Naive thymus-derived CD4-positive, alpha-beta T cell (primary cell): Measurements from ENCODE around the gene CXCL3. TPM values are rescaled to one million over a fixed set of nuclear protein-coding genes. Genes with fewer than 3 reads are reported as not detected.

ENCODE experiments used
- ATAC-seq: fragments of 150-1000 bp; cut with Tn5 transposase; 2 replicates; pipeline ENCODE4 v1.10.0; 2021; ENCODE audit warnings: mild to moderate bottlenecking, moderate library complexity
- CTCF ChIA-PET: fragments of 350-600 bp; sonication (Branson Sonifier 250); formaldehyde crosslinking; loops from one replicate; lab custom pipeline; 2021; ENCODE audit warnings: antibody characterized with exemption; lab: Charles Lee
- POLR2A ChIA-PET: fragments of 350-600 bp; sonication (Branson Sonifier 250); formaldehyde crosslinking; loops from one replicate; lab custom pipeline; 2021; ENCODE audit warnings: antibody characterized with exemption, inconsistent platforms; lab: Charles Lee
- DNase-seq, 9 donors: peaks; one replicate each; pipeline versions ENCODE4 v3.0.0 to v3.0.0-alpha.2; 2020 to 2022; ENCODE audit warnings: mixed read lengths in 1 of 9
- H3K27ac ChIP-seq: one replicate; pipeline ENCODE4 v1.7.0; 2013; ENCODE audit warnings: mild to moderate bottlenecking, low read depth, low read length, moderate library complexity
- H3K27me3 ChIP-seq, 2 donors: one replicate each; pipeline ENCODE4 v1.7.0; 2013; ENCODE audit warnings: low read length in 2 of 2, mild to moderate bottlenecking in 2 of 2, moderate library complexity in 2 of 2; ENCODE audit not compliant: control insufficient read depth in 2 of 2, insufficient read depth in 2 of 2
- H3K36me3 ChIP-seq, 3 experiments: 1 replicate in 2 of 3; 2 replicates in 1 of 3; pipeline ENCODE4 v1.7.0; 2013; ENCODE audit warnings: low read length in 3 of 3, mild to moderate bottlenecking in 3 of 3, moderate library complexity in 1 of 3; ENCODE audit not compliant: insufficient read depth in 3 of 3, control insufficient read depth in 2 of 3
- H3K4me1 ChIP-seq, 2 donors: one replicate each; pipeline ENCODE4 v1.7.0; 2013; ENCODE audit warnings: low read length in 2 of 2, mild to moderate bottlenecking in 2 of 2, moderate library complexity in 1 of 2; ENCODE audit not compliant: control insufficient read depth in 2 of 2, insufficient read depth in 2 of 2
- H3K4me3 ChIP-seq: 2 replicates; pipeline ENCODE4 v1.7.0; 2013; ENCODE audit warnings: mild to moderate bottlenecking, low read length
- H3K9me3 ChIP-seq, 3 experiments: 1 replicate in 2 of 3; 2 replicates in 1 of 3; pipeline ENCODE4 v1.7.0; 2013; ENCODE audit warnings: low read length in 3 of 3; ENCODE audit not compliant: control insufficient read depth in 2 of 3
- H3K27ac Mint-ChIP-seq, 9 donors: one replicate each; pipeline ENCODE4 v1.8.0; 2020 to 2022; ENCODE audit warnings: mixed read lengths in 9 of 9, mild to moderate bottlenecking in 8 of 9, moderate library complexity in 5 of 9, inconsistent platforms in 2 of 9
- H3K27me3 Mint-ChIP-seq, 5 donors: one replicate each; pipeline ENCODE4 v1.8.0; 2021 to 2022; ENCODE audit warnings: mixed read lengths in 5 of 5, mild to moderate bottlenecking in 1 of 5
- H3K36me3 Mint-ChIP-seq, 5 donors: one replicate each; pipeline ENCODE4 v1.8.0; 2020 to 2022; ENCODE audit warnings: mixed read lengths in 5 of 5, mild to moderate bottlenecking in 3 of 5, inconsistent platforms in 1 of 5
- H3K4me1 Mint-ChIP-seq, 7 donors: one replicate each; pipeline ENCODE4 v1.8.0; 2020 to 2022; ENCODE audit warnings: mixed read lengths in 7 of 7, mild to moderate bottlenecking in 3 of 7, inconsistent platforms in 1 of 7
- H3K4me3 Mint-ChIP-seq, 10 donors: one replicate each; pipeline ENCODE4 v1.8.0; 2020 to 2022; ENCODE audit warnings: mild to moderate bottlenecking in 10 of 10, mixed read lengths in 10 of 10, moderate library complexity in 6 of 10, inconsistent platforms in 2 of 10
- H3K9me3 Mint-ChIP-seq, 11 donors: one replicate each; pipeline ENCODE4 v1.8.0; 2020 to 2022; ENCODE audit warnings: mixed read lengths in 11 of 11, mild to moderate bottlenecking in 4 of 11, inconsistent platforms in 1 of 11, moderate library complexity in 1 of 11
- intact Hi-C, 2 donors: fragments of 100-400 bp; cut with micrococcal nuclease; formaldehyde crosslinking; loops; one replicate each; pipeline ENCODE4 v1.15.1; 2023
- polyA plus RNA-seq, 2 donors: library from polyadenylated mRNA; unstranded; fragments of 300-500 nt; fragmentation: Illumina TruSeq; gene quantifications; one replicate each; pipeline ENCODE4 v1.2.3, GENCODE V29; 2021
- total RNA-seq, 6 experiments: library from RNA in 5 of 6; stranded (reverse) in 5 of 6; gene quantifications; 1 replicate in 5 of 6; 2 replicates in 1 of 6; pipeline ENCODE4 v1.2.3 and lab custom pipeline; 2021 to 2026

The CXCL3 gene
- total RNA-seq, result 10 to 100 TPM in 1 of 5 experiments, 1 to 10 TPM in 1, under 1 TPM in 1, not detected in 2; 0.92 to 15.3 (median 3.0) TPM
- not detected for polyA plus RNA-seq
- total RNA-seq (lab: John Stamatoyannopoulos, UW), result not detected

DNA sequence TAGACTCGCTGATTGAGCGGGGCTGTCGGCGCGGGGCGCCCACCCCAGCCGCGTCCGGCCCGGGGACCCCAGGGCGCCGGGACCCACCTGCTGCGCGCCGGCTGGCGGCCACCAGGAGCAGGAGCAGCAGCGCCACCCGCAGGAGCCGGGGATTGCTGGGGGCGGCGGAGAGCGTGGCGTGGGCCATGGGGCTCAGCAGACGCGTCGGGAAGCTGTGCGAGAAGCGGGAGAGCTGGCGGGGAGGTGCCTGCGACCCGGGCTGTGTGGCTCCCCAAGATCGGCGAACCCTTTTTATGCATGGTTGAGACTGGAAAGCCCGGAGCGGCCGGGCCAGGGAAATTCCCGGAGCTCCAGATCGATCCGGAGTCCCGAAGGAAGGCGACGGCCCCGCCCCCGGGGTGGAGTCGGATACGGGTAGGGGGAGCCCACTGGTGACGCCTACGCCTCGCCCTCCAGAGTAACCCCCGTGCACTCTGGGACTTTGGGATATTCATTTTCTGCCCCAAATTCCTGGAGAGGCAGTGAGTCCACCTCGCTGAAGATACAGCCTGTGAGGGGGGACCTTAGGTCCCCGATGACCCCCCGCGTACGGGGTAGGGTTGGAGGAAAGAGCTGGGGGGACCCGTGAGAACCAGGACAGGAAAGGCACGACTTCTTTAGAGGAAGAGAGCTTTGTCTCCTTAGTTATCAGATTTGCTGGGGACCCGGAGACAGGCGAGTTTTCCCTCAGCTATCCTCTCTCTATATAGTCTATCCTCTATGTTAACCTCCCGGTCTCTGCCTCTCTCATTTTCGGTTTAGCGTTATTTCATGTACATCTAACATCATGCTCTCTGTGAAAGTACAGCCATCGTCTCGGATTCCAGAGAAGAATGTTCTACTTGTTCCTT is at the start of gene CXCL3:
CXCL3 (minus strand) TSS at position 265 of the 890 bp plus-strand sequence; CDS start at position 187, 78 bp downstream.
- ATAC-seq (peak; percentile 70), DNase-seq (peak in 4 of 9 donors; percentile 7 to 24 (median 16))
- H3K4me3 Mint-ChIP-seq, result peak within 1 kb of the TSS; percentile 66 to 90 (median 84)
- H3K9me3 Mint-ChIP-seq, result no peaks in the 10 kb centered on the region
- peak within 1 kb of the TSS in 1 of 9 donors; percentile 76 for H3K27ac Mint-ChIP-seq
- H3K27me3 ChIP-seq, result peaks cover 0 to 7% of the 10 kb centered on the region in 2 donors
- ChIA-PET CTCF (no interaction called here), POLR2A (no interaction called here)
- peaks cover 8 to 20% (median 16%) of the 10 kb centered on the region in 7 donors for H3K4me1 Mint-ChIP-seq
- peak within 1 kb of the TSS; percentile 54 for H3K4me3 ChIP-seq
- peaks cover 58 to 67% (median 65%) of the 10 kb centered on the region in 5 donors for H3K27me3 Mint-ChIP-seq
- H3K36me3 ChIP-seq, result no peaks in the 10 kb centered on the region
- H3K27ac ChIP-seq, result no peak within 1 kb of the TSS
- no peaks in the 10 kb centered on the region for H3K36me3 Mint-ChIP-seq
- H3K9me3 ChIP-seq, result no peaks in the 10 kb centered on the region
- intact Hi-C loops, result no loop called here
- H3K4me1 ChIP-seq, result no peaks in the 10 kb centered on the region

DNA sequence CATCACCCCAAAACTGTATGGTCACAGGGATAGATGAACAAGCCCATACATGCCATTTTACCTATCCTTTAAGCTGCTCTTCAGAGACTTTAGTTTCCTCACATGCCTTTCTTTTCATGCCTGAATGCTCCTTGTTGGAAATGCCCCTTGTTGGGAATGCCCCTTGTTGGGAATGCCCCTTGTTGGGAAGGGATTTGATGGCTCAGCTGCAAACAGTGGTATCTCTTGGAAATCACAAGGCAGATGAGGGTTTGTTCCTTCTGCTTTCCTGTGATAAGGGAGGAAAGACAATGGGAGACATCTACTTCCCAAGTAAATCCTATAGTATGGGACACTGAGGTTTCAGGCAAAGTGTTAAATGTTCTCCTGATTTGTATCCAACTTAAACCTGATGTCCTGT is 49.0 kb upstream of the CXCL3 start:
- Mint-ChIP-seq H3K36me3 (no peaks in the 10 kb centered on the region), H3K27ac (no peak overlapping the region), H3K27me3 (peaks cover 0 to 18% (median 12%) of the 10 kb centered on the region in 5 donors), H3K9me3 (peaks cover 0 to 2% (median 0%) of the 10 kb centered on the region in 11 donors), H3K4me3 (no peak overlapping the region), H3K4me1 (peaks cover 0 to 4% (median 0%) of the 10 kb centered on the region in 7 donors)
- Histone ChIP-seq H3K4me1 (no peaks in the 10 kb centered on the region), H3K36me3 (no peaks in the 10 kb centered on the region), H3K9me3 (no peaks in the 10 kb centered on the region), H3K27ac (no peak overlapping the region), H3K4me3 (no peak overlapping the region), H3K27me3 (no peaks in the 10 kb centered on the region)
- DNase-seq, result no peak
- intact Hi-C loops, result no loop called here
- ChIA-PET CTCF (no interaction called here), POLR2A (no interaction called here)
- ATAC-seq, result no peak

DNA sequence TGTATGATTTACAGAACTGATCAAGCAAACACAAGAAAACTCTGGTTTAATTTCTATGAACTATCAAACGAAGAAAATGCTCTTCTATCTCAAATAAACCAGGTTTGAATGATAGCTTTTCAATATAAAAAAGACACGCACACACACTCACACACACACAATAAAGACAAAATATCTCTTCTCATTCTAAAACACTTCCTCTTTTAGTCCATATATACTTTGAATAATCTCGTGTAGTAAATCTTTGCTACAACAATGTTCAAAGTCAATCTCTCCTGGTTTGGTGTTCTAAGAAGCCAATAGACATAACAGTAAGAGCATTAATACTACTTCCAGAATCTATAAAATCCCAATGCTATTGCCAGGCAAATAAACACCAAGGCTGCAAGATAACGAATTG is 47.2 kb upstream of the CXCL3 start:
- POLR2A ChIA-PET, result no interaction called here
- no peaks in the 10 kb centered on the region for H3K27me3 ChIP-seq
- Mint-ChIP-seq H3K4me1 (peaks cover 0 to 4% (median 0%) of the 10 kb centered on the region in 7 donors), H3K4me3 (no peak overlapping the region), H3K9me3 (peaks cover 0 to 5% (median 0%) of the 10 kb centered on the region in 11 donors), H3K27ac (no peak overlapping the region), H3K27me3 (peaks cover 0 to 13% (median 12%) of the 10 kb centered on the region in 5 donors), H3K36me3 (no peaks in the 10 kb centered on the region)
- no peaks in the 10 kb centered on the region for H3K9me3 ChIP-seq
- CTCF ChIA-PET, result interaction anchor here (0.6 kb wide), 1 partner anchor 35 kb away, joined by 5 read pairs; no protein-coding TSS in a partner anchor
- no peak overlapping the region for H3K4me3 ChIP-seq
- H3K4me1 ChIP-seq, result no peaks in the 10 kb centered on the region
- H3K36me3 ChIP-seq, result no peaks in the 10 kb centered on the region
- no peak overlapping the region for H3K27ac ChIP-seq
- intact Hi-C loops, result no loop called here
- no peak for ATAC-seq
- DNase-seq, result no peak

DNA sequence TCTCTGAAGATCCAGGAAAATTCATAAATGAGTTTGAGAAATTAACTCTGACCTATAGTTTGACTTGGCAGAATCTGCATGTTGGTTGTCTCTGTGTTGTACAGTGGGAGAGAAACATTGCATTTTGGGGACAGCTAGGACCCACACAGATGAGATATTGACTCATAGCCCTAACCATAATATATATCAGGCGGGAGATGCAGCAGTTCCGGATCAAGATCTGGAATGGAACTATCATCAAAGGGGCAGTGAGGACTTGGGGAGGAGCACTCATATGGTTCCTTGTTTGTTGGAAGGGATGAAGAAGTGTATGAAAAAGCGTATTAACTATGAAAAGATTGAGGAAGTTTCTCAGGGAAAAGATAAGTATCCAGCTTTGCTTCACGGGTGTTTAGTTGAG is 46.5 kb upstream of the CXCL3 start:
- Mint-ChIP-seq H3K36me3 (no peaks in the 10 kb centered on the region), H3K27me3 (peaks cover 0 to 13% (median 12%) of the 10 kb centered on the region in 5 donors), H3K4me3 (no peak overlapping the region), H3K4me1 (peaks cover 0 to 4% (median 0%) of the 10 kb centered on the region in 7 donors), H3K9me3 (peaks cover 0 to 5% (median 0%) of the 10 kb centered on the region in 11 donors), H3K27ac (peak overlapping the region in 1 of 9 donors; percentile 2)
- Histone ChIP-seq H3K4me1 (no peaks in the 10 kb centered on the region), H3K27ac (no peak overlapping the region), H3K36me3 (no peaks in the 10 kb centered on the region), H3K27me3 (no peaks in the 10 kb centered on the region), H3K4me3 (no peak overlapping the region), H3K9me3 (no peaks in the 10 kb centered on the region)
- ATAC-seq (no peak), DNase-seq (no peak)
- intact Hi-C loops, result no loop called here
- ChIA-PET POLR2A (no interaction called here), CTCF (interaction anchor here (0.6 kb wide), 1 partner anchor 34 kb away, joined by 5 read pairs; no protein-coding TSS in a partner anchor)

DNA sequence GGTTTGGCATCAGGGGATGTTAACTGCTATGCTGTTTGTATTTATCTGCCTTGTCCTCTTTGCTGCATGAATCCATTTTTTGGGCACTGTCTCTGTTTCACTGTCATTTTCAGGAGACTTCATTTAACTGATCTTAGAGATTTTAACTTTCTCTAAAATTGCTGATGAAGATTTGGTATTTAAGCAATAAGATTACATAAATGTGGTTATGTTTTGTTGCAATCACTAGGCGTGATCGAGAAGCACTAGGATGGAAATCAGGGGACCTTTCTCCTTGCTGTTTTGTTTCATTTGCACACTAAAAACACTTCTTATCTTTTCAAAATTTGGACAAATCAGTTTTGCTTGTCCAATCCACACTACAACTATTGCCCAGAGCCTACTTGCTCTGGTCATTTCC is 45.1 kb upstream of the CXCL3 start:
- H3K27me3 Mint-ChIP-seq, result peaks cover 0 to 19% (median 12%) of the 10 kb centered on the region in 5 donors
- H3K36me3 ChIP-seq, result no peaks in the 10 kb centered on the region
- H3K27me3 ChIP-seq, result no peaks in the 10 kb centered on the region
- no peak overlapping the region for H3K4me3 Mint-ChIP-seq
- ChIA-PET POLR2A (no interaction called here), CTCF (no interaction called here)
- intact Hi-C loops, result no loop called here
- no peaks in the 10 kb centered on the region for H3K36me3 Mint-ChIP-seq
- peaks cover 0 to 5% (median 0%) of the 10 kb centered on the region in 11 donors for H3K9me3 Mint-ChIP-seq
- H3K4me1 Mint-ChIP-seq, result peaks cover 0 to 5% (median 0%) of the 10 kb centered on the region in 7 donors
- H3K4me3 ChIP-seq, result no peak overlapping the region
- no peak overlapping the region for H3K27ac ChIP-seq
- H3K4me1 ChIP-seq, result no peaks in the 10 kb centered on the region
- ATAC-seq (no peak), DNase-seq (no peak)
- no peak overlapping the region for H3K27ac Mint-ChIP-seq
- no peaks in the 10 kb centered on the region for H3K9me3 ChIP-seq

DNA sequence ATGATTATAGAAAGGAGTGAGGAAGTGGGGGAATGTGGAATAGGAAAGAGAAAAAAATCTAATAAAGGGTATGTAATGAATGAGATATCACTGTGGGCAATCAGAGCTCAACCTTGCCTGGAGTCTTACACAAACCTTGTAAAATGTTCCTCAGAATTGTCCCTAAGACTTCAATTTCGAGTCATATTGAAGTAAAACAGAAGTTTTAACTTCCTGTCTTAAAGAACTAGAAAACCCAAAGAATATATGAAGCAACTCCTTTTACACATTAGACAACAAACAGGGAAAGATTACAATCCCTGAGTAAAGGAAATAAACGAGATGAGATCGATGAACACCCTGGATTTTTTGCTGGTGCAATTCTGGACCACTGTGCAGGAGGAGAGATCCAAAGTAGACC is 42.5 kb upstream of the CXCL3 start:
- H3K36me3 ChIP-seq, result no peaks in the 10 kb centered on the region
- no peak overlapping the region for H3K4me3 ChIP-seq
- ChIA-PET POLR2A (no interaction called here), CTCF (no interaction called here)
- H3K27ac Mint-ChIP-seq, result no peak overlapping the region
- no peak overlapping the region for H3K4me3 Mint-ChIP-seq
- DNase-seq, result no peak
- peaks cover 0 to 5% (median 0%) of the 10 kb centered on the region in 11 donors for H3K9me3 Mint-ChIP-seq
- H3K4me1 ChIP-seq, result no peaks in the 10 kb centered on the region
- no peak overlapping the region for H3K27ac ChIP-seq
- H3K36me3 Mint-ChIP-seq, result no peaks in the 10 kb centered on the region
- no peaks in the 10 kb centered on the region for H3K9me3 ChIP-seq
- H3K4me1 Mint-ChIP-seq, result peaks cover 0 to 5% (median 0%) of the 10 kb centered on the region in 7 donors
- ATAC-seq, result no peak
- peaks cover 0 to 20% (median 6%) of the 10 kb centered on the region in 5 donors for H3K27me3 Mint-ChIP-seq
- intact Hi-C loops, result no loop called here
- H3K27me3 ChIP-seq, result no peaks in the 10 kb centered on the region
